Fibroblast of pulmonary artery (primary cell): ENCODE results near the gene POMT2.

ENCODE experiments used
- DNase-seq: peaks from one replicate; pipeline ENCODE4 v3.0.0-alpha.2; 2010; ENCODE audit warnings: low read depth
- H3K4me3 ChIP-seq: replicated peaks from 2 replicates; pipeline ENCODE4 v1.5.1; 2011; ENCODE audit warnings: low read depth, mild to moderate bottlenecking, control low read depth, low read length, moderate library complexity
- CTCF ChIP-seq: IDR thresholded peaks from 2 replicates; pipeline ENCODE4 v1.5.1; 2011; ENCODE audit warnings: mild to moderate bottlenecking, control low read depth, low read length, inconsistent platforms; ENCODE audit errors: missing control alignments

Gene POMT2

GRCh38 chr14:77313371-77313770, 7.3 kb downstream of the POMT2 start:
- DNase-seq = no peak
- no peak overlapping the region for H3K4me3 ChIP-seq
- TF ChIP-seq CTCF = no peak

DNA sequence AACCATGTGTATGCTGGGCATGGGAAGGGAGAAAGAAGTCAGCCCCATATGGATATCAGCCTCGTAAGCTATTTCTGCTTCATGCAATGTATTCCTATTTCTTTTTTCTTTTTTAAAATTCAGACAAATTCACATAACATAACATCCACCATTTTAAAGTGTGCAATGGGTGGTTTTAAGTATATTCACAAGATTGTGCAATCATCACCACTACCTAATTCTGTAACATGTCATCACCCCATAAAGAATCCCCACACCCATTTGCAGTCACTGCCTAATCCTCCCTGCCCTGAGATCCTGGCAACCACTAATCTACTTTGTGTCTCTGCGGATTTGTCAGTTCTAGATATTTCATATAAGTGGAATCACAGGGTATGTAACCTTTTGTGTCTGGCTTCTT, 9.5 kb downstream of the POMT2 start:
- TF ChIP-seq CTCF = no peak
- no peak overlapping the region for H3K4me3 ChIP-seq
- DNase-seq = no peak

- H3K4me3 ChIP-seq = no peak overlapping the region
- no peak for DNase-seq
- no peak for TF ChIP-seq CTCF
Measured at GRCh38 chr14:77310026-77310425, 10.7 kb downstream of the POMT2 start.

DNA sequence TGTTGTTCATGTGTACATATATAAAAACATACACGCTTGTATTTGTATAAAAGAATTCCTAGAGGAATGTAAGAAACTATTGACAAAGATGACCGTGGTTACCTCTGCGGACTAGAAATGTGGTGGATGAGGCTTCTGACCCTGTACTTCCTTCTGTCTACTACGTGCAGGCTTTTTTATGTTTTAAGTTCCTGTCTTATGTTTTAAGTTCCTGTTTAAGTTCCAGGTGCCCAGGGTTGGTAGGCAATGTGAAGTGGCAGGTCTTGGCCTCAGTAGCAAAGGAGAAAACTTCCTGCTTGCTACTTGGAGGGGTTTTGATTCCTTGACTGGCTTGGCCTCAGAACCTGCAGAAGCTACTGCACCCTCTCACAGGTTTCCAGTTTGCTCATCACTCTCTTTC, 11.6 kb downstream of the POMT2 start:
- DNase-seq = no peak
- no peak for TF ChIP-seq CTCF

DNA sequence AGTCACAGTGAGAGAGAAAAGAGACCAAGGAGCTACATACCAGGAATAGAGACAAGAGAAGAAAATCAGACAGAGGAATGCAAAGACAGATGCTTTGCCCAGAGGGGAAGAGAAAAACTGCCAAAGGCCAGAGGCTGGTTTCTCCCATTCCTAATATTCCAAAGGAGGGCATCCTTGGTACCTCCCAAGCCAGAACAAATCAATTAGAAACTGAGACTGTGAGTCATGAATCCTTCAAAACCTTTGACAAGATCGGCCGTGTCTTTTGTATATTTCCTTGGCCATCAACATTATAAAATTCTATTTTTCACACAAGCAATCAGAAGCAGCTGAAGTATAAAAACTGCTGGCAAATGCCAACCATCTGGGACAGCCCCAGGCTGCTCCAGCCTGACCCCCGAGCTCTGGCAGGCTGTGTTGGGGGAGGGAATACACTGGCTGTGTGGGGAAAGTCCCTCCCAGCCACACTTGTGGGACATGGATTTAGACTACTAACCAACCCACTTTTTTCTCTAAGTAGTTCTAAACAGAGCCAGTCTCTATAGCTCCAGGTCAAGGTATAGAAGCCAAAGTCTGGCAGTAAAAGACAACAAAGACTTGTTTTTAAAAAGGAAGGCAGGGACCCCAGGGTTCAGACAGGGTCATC, 13.7 kb downstream of the POMT2 start:
- no peak for DNase-seq
- TF ChIP-seq CTCF = no peak

More for the DNA sequence above, 11.6 kb downstream of the POMT2 start:
- no peak overlapping the region for H3K4me3 ChIP-seq

DNA sequence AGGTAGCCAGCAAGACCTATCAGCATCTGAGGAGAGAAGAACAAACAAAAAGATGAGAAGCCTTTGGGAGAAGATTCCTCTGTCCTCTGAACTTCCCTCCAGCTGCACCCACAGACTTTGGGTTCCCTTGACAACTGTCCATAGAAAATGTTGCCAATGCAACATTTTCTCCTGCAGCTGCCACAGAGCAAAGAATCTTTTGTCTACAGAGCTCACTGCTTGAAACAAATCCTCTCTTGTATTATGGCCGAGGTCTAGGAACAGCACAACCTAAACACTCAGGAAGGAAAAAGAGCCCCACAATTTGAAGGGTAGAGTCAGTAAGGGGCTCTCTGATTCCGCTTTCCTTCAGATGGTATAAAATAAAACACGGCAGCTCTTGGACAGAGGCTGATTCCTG, 14.3 kb downstream of the POMT2 start:
- no peak overlapping the region for H3K4me3 ChIP-seq
- no peak for TF ChIP-seq CTCF
- no peak for DNase-seq

More for the DNA sequence above, 13.7 kb downstream of the POMT2 start:
- no peak overlapping the region for H3K4me3 ChIP-seq

GRCh38 chr14:77305696-77306095, 15.0 kb downstream of the POMT2 start:
- TF ChIP-seq CTCF = no peak
- H3K4me3 ChIP-seq = no peak overlapping the region
- no peak for DNase-seq
